Lower leg skin (tissue), 3 donors: ENCODE results near the gene RGL3.

Source experiments
- CTCF ChIP-seq, 3 donors: fragments of 450-650 bp; IDR thresholded peaks; one replicate each; pipeline ENCODE4 v1.5.1; 2016; ENCODE audit warnings: antibody characterized with exemption in 3 of 3, mild to moderate bottlenecking in 3 of 3, moderate library complexity in 2 of 3
- POLR2A ChIP-seq, 2 donors: fragments of 450-650 bp; IDR thresholded peaks; one replicate each; pipeline ENCODE4 v1.6.1; 2016 to 2017; ENCODE audit warnings: antibody characterized with exemption in 2 of 2, mild to moderate bottlenecking in 1 of 2, moderate library complexity in 1 of 2

GRCh38 chr19:11404588-11405222 lies 14.4 kb downstream of the RGL3 start:
- TF ChIP-seq POLR2A (IDR thresholded peaks at IDR 0.05) = no peak
- TF ChIP-seq CTCF (IDR thresholded peaks at IDR 0.05) = no peak
